NOMO-1 treated with DMSO at 0.1 percent for 48 hours (cell line): ENCODE results near the gene BBX.
A peak's percentile ranks its signal among the peaks of the same experiment; 100 is the strongest.

Experiments used
- DNase-seq: peaks from one replicate; lab custom pipeline; 2025; ENCODE audit not compliant: unreplicated experiment; lab: John Stamatoyannopoulos, UW

The BBX gene

DNA sequence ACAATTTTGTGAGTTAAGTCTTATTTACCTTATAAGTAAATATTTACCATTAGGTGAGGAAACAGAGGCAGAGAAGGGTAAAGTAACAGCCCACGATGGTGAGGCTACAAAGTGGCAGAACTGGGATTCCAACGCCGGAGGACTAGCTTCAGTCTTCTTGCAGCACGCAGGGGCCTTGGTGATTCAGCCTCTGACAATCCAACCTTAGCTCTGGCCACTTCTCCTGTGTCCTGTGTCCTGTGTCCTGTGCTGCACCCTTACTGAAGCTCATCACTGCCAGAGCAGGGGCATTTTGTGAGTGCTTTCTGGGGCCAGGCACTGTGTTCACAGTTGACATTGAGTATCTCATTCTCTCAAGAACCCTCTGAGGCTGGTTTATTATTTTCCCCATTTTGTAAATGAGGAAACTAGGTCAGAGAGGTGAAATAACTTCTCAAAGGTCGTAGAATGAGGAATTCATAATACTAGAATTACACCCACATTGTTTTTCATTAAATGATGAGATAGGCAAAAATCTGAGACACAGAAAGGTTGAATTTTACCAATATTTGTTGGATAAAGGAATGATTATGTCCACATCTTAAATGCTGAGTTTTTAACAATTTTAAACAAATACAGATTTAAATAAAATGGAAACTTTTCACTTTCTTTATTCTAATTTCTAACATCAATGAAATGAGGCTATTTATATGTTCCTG is 215.9 kb downstream of the BBX start:
- DNase-seq = no peak

DNA sequence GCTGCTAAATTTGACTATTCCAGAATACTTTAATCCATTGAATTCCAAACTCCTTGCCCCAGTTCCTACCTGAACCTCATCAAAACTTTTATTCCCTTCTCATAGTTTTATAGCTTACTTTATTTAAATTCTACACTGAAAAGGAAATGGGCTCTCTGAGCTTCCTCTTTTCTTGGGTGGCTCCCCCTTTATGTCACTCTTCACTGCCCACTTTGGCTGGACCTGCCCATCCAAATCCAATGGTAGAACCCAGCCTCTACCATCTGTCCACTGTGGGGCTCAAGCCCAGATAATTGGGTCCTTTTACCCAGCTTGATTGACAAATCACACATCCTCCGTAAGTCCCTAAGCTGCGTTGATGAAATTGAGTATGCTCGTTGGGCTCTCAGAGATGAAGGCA is 216.5 kb downstream of the BBX start:
- peak; percentile 13 for DNase-seq

DNA sequence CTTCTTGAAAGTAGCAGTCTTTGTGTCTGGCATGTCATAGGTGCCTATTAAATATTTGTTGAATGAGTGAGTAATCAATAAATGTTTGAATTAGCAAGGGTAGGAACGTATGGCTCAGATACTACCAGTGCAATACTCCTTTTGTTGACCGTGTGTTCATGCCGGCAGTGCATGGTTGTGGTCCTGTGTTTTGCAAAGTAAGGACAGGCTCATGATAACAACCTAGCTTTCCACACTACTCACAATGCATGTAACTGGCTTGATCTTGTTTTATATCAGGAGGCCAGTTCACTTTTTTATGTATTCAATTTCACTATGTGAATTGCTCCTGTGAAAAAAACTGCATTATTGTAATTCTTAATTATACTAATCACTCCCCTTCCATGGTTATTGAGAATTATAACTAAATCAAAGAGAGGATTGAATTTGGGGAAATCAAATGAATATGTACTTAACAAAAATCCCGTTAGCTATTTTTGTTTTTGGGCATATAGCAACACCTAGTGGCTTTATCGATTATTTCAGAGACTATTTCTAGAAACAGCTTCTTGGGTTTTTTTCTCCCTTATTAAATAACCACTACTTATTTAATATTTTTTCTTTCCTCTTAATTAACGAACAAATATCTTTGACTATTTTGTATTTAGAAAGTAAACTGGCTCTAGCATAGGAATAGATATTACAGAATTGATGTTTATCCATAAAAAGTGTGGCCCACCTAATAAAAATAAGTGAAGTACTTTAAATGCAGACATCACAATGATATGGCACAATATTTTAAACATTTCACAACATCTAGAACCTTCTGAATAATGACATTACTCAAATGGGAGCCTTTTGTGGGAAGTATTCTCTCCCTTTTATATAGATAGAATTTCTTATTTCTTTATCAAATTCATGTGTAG is 218.5 kb downstream of the BBX start:
- DNase-seq = peak; percentile 9

DNA sequence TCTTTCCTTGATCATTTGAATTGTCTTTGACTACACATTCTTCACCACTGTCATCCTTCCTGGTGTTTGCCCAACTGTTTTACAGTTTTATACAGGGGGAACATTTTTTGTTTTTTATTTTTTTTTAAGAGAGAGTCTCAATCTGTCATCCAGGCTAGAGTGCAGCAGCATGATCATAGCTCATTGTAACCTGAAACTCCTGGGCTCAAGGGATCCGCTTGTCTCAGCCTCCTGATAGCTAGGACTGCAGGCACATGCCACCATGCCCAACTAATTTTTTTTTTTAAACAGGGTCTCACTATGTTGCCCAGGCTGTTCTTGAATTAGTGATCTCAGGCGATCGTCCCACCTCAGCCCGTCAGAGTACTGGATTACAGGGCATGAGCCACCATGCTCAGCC is 222.6 kb downstream of the BBX start:
- DNase-seq = no peak

DNA sequence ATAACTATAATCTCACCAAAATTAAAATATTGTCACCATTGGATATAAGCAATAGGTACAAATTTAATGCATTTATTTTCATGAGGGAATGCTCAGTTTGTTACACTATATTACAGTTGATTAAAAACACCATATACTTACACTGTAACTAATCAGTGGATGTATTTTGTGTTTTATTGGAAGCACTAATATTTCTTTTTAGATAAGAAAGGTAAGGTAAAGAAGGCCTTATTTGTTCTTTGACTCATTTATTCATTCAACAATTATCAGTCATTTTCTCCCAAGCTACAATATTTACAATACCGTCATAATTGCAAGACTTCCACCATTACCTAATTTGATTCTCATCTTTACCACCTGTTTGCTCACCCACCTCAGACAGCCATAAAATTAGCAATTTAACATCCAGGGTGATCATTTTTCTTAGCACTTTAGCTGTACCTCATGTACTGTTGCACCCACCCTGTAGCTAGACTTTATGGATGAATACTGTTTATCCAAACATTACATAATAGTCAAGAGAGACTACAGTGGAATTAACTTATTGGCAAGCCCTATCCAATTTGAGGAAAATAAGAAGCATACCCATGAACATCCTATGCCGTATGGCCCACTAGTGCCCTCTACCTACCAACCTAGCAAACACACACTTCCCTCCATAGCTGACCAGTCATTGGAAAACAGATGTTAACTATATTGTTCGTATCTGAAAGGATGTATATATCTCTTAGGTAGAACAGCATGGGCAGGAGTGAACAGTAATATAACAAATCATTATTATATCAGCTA is 229.6 kb downstream of the BBX start:
- DNase-seq = peak; percentile 17

DNA sequence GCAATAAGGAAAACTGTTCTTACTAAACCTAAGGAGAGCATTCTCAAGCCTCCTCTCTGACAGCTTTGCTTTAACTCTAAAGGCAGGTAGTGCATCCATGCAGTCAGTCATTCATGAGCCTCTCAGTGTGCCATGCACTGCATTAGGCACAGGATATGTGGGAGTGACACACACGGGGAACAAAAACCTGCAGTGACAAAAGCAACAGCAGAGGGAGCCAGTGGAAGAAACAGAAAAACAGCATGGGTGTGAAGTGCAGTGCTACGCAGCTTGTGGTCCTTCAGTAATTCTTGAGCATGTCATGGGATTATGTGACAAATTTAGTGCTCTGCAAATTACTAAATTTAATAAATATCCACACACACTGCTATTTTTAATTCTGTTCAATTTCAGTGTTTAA is 230.7 kb downstream of the BBX start:
- DNase-seq = peak; percentile 31

DNA sequence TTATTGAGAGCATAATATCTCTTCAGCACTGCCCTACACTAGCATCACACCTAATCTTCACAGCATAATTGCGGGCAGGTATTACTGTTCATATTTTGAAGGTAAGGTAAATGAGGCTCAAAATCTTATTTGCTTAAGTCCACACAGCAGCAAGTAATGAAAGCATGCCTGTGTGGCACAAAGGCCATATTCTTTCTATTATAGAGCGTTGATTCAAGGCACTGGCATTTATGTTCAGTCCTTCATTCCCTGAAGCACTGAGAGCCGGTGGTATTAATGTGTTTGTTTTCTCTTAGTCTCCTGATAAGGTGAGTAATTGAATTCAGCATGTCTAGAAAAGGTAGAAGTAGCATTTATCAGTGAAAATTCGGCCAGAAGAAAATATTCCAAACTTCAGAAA is 231.2 kb downstream of the BBX start:
- DNase-seq = no peak

DNA sequence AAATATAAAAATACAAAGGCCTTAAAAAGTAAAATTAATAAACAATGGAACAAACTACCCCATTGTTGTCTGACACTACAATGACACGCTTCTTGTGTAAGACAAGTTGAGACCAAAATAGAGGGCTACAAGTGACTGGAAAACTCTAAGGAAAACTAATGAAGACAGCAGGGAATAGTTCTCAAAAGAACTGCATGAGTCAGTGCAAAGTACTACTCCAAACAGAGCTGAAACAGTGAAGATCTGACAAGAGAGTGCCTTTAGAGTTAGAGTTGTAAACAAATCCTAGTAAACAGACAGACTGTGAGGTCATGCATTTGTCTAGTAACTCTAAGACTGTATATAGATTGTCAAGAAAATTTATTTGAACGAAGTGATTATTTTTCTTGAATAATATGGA is 233.9 kb downstream of the BBX start:
- DNase-seq = no peak

DNA sequence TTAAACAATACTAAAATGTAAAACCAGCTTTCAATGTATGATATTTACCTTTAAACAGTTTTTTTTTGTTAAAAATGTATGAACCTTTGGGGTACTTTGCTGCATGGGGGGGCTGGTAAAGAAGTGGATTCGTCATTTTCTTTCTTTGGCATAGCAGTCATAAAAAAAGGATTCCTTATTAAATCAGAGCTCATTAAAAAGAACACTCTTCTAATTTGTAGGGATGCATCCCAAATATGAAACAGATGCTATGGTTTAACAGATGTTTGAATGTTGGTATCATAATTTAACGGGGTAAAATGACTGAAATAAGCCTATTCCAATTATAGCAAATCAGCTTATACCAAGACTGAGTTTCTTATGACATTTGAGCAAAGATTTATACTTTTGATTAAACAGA is 234.4 kb downstream of the BBX start:
- no peak for DNase-seq

DNA sequence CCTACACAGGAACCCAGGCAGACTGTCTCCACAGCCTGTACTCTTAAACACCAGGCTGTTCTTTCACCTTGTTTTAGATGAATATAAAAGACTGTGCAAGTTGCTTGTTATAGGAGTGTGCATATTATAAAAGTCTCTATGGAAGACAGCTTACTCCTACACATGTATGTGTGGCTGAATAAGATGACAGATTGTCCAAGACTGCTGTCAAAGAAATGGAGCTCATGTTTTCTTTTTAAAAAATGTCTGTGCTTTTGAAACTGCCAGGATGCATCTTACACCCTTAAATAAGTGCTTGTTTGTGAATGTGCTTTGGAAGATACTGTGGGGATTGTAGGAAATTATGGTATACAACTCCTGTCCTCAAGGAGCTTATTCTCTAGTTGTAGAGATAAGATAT is 237.4 kb downstream of the BBX start:
- no peak for DNase-seq

DNA sequence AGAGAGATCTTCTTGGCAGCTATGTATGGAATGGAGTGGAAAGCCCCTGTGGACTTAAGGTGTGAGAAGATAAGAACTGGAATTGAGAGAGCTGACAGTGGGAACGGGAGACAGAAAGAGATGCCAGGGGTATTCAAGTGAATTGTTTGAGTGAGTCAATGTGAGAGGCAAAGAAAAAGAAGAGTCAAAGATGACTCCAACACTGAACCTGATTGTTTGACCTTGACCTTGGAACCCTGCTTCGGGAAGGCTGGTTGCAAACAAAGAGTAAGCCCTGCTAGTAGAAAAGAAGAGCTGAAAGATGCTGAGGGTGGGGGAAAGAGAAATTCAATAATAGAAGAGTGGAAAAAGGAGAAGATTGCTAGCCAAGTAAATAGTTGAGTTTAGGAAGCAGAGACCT is 238.6 kb downstream of the BBX start:
- no peak for DNase-seq

DNA sequence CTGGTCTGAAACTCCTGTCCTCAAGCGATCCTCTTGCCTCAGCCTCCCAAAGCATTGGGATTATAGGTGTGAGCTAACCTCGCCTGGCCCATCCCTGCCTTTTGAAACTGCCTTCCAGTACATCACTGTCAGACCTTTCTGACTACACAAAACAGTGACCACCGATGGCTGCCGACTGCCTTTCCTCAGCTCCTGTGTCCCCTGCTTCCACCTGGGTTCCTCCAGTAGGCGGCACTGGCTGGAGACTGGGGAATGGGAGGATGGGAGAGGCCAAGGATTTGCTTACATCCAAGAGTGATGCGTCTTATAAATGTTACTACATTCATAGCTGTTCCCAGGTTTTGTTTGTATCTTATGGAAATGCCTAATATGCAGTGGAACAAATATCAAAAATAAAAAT is 242.8 kb downstream of the BBX start:
- no peak for DNase-seq

DNA sequence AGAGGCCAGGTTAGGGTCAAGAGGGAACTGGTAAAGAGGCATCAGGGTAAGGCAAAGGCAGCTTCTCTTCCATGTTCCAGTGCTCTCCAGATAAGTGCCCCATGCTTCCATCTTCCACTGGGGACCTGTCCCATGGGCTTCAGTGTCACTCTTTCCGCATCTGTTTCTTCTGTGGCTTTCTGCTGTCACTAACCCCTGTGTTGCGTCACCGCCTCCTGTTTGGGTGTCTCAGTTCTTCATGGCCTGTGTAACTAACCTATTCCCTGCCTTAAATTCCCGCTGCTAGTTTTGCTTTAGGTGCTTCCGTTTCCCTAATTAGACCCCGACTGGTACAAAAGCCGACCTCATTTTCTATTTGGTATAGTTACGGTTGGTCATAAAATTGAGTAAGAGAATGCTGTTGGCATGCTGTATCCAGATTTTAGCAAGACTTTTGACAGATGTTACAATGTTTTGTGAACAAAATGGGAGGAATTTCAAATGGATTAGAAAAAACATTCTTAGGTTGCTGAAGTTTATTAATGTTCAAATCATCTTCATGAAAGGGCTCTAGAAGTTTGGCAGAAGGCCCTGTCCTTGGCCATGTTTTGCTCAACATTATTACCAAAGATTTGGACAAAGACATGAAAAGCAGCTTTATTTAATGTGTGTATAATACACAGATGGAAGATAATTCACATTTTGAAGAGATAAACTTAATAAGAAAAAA is 245.3 kb downstream of the BBX start:
- peak; percentile 94 for DNase-seq

DNA sequence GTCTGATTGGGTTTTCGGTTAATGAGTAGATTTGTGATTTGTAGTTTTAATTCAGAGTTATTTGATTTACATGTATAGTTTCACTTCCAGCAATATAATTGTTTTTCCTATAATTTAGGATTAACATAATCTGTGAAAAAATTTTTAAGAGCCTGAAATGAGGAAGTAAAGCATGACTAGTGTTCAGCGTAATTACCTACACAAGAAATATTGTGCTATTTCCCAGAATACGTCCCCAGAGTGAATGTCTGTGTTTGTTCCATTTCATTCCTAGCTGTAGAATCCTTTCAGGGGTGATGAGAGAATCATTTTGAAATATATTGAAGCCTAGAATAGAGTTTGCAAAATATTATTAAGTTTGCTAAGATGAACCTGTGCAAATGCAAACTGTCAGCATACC is 247.1 kb downstream of the BBX start:
- DNase-seq = peak; percentile 77

DNA sequence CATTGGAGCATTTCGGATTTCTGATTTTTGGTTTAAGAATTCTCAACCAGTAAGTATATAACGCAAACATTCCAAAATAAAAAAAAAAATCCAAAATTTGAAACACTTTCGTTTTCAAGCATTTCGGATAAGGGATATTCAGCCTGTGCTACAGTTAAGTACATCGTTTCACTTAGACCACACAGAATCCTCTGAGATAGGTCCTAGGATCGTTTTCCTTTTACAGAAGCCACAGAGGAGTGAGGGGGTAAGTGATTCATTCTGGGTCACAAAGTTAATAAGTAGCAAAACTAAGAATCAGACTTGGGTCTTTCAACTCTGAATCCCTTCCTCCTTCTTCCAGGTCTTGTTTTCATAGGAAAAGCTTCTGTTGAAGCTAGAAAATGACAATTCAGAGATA is 249.3 kb downstream of the BBX start:
- DNase-seq = no peak

DNA sequence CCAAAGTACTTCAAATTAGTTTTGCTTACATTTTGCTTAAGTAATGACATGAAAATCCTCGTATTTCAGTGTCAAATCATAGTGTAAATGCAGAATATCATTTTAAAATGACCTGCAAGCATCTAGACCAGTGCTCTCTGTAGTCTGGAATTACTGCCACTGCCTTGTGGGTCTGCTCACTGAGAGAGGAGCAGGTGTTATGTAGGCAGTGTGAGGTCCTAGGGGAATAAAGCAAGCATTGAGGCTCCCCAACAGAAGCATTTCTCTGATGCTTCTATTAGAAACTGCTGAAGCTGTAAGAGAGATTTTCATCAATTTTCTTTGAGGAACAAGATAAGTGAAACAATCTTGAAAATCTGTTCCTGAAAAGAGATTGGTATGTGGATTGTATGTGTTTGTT is 253.2 kb downstream of the BBX start:
- DNase-seq = no peak

DNA sequence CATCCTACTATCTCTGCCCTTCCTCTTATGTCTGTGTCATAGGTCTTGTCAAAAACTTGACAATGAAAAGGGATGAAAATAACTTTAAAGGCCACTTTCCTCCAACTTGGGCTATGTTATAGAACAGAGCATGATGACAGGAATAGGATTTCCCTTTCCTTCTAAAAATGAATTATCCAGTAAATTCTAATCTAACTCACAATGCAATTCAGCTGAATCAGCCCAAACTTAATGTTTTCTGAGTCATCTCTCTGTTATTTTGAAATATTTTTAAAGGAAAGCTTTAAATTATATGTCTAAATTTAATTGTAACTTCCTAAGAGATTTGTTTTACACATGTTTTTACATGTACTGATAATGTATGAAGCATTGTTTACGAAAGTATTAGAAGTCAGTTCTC is 258.5 kb downstream of the BBX start:
- DNase-seq = no peak

DNA sequence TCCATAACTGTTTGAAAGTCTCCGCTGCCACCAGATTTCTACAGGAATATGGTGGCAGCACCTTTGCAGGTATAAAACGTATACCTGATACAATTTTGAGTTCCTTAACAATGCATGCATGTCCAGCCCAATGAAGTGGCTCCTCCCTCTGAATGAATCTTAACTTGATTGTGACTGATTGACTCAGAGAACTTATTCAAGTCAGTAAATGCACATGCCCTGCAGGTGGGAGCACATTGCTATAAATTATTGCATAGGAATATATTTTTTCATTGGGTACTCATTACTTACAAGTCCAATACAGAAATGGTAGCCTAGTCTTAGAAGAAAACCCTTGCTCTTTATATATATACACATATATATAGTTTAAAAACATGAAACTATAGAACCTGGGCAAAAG is 259.3 kb downstream of the BBX start:
- DNase-seq = no peak

DNA sequence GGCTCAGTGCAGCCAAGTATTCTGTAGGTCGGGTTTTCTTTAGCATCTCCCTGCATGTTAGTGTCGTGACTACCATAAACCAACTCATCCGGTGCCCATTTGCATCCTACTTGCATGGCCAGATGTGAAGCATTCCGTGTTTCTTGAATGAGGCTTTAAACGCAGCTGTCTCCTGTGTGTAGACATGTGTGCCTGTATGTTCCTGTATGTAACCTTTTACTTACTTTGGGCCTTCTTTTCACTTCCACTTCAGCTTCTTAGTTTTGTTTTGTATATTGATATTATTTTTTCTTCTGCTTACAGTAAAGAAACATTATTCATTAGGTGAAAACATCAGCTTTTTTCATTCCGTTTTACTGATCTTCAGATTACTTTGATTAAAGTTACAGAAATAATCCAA is 267.9 kb downstream of the BBX start:
- DNase-seq = no peak

DNA sequence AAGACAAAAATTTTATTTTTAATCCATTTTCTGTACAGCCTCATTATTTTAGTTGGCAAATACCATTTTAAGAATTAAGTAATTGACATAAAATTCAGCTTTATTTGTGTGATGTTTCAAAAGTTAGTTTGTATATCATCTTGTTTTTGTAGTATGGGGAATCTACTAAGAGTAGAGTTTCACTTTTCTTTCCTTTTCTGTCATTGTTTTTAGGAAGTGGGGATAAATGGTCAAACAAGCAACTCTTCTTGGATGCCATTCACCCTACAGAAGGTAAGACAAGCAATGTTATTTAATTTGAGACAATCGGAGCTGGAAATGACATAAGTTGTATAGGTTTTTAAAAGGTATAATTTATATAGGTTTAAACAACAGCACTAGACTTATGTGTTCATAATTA is 268.3 kb downstream of the BBX start:
- no peak for DNase-seq

DNA sequence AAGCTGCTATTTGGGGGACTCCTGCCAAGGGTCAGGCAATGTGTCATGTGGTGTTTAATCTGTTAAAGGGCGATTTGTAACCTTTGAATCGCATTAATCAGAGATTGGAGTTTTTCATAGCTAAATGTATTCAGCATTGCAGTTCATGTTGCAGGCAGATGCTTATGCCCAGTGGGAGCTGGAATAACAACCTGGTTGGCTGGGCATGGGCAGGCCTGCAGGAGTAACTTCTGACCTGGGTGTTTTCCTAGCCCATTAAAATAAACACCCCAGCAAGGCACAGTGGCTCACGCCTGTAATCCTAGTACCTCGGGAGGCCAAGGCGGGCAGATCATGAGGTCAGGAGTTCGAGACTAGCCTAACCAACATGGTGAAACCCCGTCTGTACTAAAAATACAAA is 268.7 kb downstream of the BBX start:
- no peak for DNase-seq
